HCT116 (cell line): Measurements from ENCODE around the gene RBM20. TPM values are rescaled to one million over a fixed set of nuclear protein-coding genes. Genes with fewer than 3 reads are reported as not detected.

Source experiments
- ATAC-seq: fragments of 200-7000 bp; cut with Tn5 transposase; 2 replicates; pipeline ENCODE4 v1.9.1; 2020; ENCODE audit warnings: mild to moderate bottlenecking, moderate library complexity
- BruUV-seq: library from RNA; stranded (reverse); fragments of 400-500 nt; replicated peaks from 2 replicates; lab custom pipeline; 2021; lab: Mats Ljungman, UMichigan
- CTCF ChIA-PET: fragments of 300-600 bp; sonication (Branson Sonifier 250); formaldehyde crosslinking; loops from one replicate; lab custom pipeline; 2021; ENCODE audit warnings: antibody characterized with exemption; lab: Charles Lee
- POLR2A ChIA-PET: fragments of 300-600, 350-600 bp; sonication (Branson Sonifier 250); formaldehyde crosslinking; loops from one replicate; lab custom pipeline; 2021; ENCODE audit warnings: antibody characterized with exemption; lab: Charles Lee
- RAD21 ChIA-PET, 2 experiments: fragments of 300-600 bp; sonication (Branson Sonifier 250); formaldehyde crosslinking; loops; one replicate each; lab custom pipeline; 2023; ENCODE audit warnings: low total read pairs in 2 of 2; ENCODE audit not compliant: uncharacterized antibody in 2 of 2, unreplicated experiment in 2 of 2, low non-redundant PET in 1 of 2; lab: Charles Lee
- DNase-seq: peaks from one replicate; pipeline ENCODE4 v3.0.0-alpha.2; 2010; ENCODE audit warnings: low read depth, low spot score
- H2AFZ ChIP-seq: fragments of 200-600 bp; shearing (Covaris generic), sonication (generic); 2 replicates; pipeline ENCODE4 v1.6.1; 2017; ENCODE audit warnings: low read depth, mixed run types, mixed read lengths, antibody characterized with exemption, low read length; ENCODE audit not compliant: poor library complexity, severe bottlenecking
- H3K27ac ChIP-seq: 2 replicates; pipeline ENCODE4 v1.5.1; 2012; ENCODE audit warnings: low read depth, low read length
- H3K27me3 ChIP-seq: fragments of 200-600 bp; sonication (generic); 2 replicates; pipeline ENCODE4 v1.6.1; 2016; ENCODE audit warnings: mixed run types, low read length, mixed read lengths; ENCODE audit not compliant: insufficient read depth
- H3K36me3 ChIP-seq, 2 experiments: fragments of 200-500 bp in 1 of 2; fragments of 200-600 bp in 1 of 2; sonication (Bioruptor generic) in 1 of 2; sonication (generic) in 1 of 2; 2 replicates each; pipeline versions ENCODE4 v1.5.1 to v1.6.1; 2014 to 2016; ENCODE audit warnings: low read length in 2 of 2, inconsistent platforms in 1 of 2, mixed read lengths in 1 of 2, mixed run types in 1 of 2; ENCODE audit not compliant: insufficient read depth in 2 of 2, control insufficient read depth in 1 of 2
- H3K4me1 ChIP-seq, 2 experiments: fragments of 200-600 bp in 1 of 2; sonication (generic) in 1 of 2; 2 replicates each; pipeline versions ENCODE4 v1.5.1 to v1.6.1; 2012 to 2017; ENCODE audit warnings: low read length in 2 of 2, inconsistent platforms in 1 of 2, mild to moderate bottlenecking in 1 of 2, mixed read lengths in 1 of 2, mixed run types in 1 of 2, moderate library complexity in 1 of 2; ENCODE audit not compliant: insufficient read depth in 2 of 2, control insufficient read depth in 1 of 2
- H3K4me2 ChIP-seq: fragments of 200-600 bp; sonication (generic); 2 replicates; pipeline ENCODE4 v1.6.1; 2017; ENCODE audit warnings: mixed run types, low read length, mixed read lengths
- H3K4me3 ChIP-seq, 2 experiments: fragments of 200-600 bp in 1 of 2; sonication (generic) in 1 of 2; replicated peaks in 1 of 2; 2 replicates each; pipeline ENCODE4 v1.5.1; 2011 to 2016; ENCODE audit warnings: low read length in 2 of 2, control low read depth in 1 of 2, low read depth in 1 of 2, mild to moderate bottlenecking in 1 of 2, mixed read lengths in 1 of 2, mixed run types in 1 of 2
- H3K79me2 ChIP-seq: fragments of 200-600 bp; sonication (generic); 2 replicates; pipeline ENCODE4 v1.6.1; 2017; ENCODE audit warnings: mild to moderate bottlenecking, mixed run types, low read length, moderate library complexity, mixed read lengths; ENCODE audit not compliant: insufficient read depth
- H3K9ac ChIP-seq: fragments of 200-600 bp; sonication (generic); 2 replicates; pipeline ENCODE4 v1.6.1; 2016; ENCODE audit warnings: low read length, mixed read lengths
- H3K9me2 ChIP-seq: fragments of 200-600 bp; sonication (generic), shearing (Covaris generic); 2 replicates; pipeline ENCODE4 v1.6.1; 2017; ENCODE audit warnings: mixed run types, mild to moderate bottlenecking, moderate library complexity; ENCODE audit not compliant: insufficient read depth
- H3K9me3 ChIP-seq, 2 experiments: fragments of 200-500 bp in 1 of 2; fragments of 200-600 bp in 1 of 2; sonication (Bioruptor generic) in 1 of 2; sonication (generic) in 1 of 2; 2 replicates each; pipeline ENCODE4 v1.6.1; 2014 to 2017; ENCODE audit warnings: low read length in 2 of 2, mixed read lengths in 2 of 2, inconsistent platforms in 1 of 2, low read depth in 1 of 2, mild to moderate bottlenecking in 1 of 2, mixed run types in 1 of 2, moderate library complexity in 1 of 2; ENCODE audit not compliant: control insufficient read depth in 1 of 2, insufficient read depth in 1 of 2
- H4K20me1 ChIP-seq: fragments of 200-600 bp; sonication (generic), shearing (Covaris generic); 2 replicates; pipeline ENCODE4 v1.6.1; 2017; ENCODE audit warnings: mixed run types, mild to moderate bottlenecking, moderate library complexity; ENCODE audit not compliant: insufficient read depth
- ATF3 ChIP-seq: IDR thresholded peaks from 2 replicates; pipeline ENCODE4 v1.6.1; 2012
- CEBPB ChIP-seq: IDR thresholded peaks from 2 replicates; pipeline ENCODE4 v1.6.1; 2012; ENCODE audit warnings: low read depth
- CTCF ChIP-seq, 3 experiments: fragments of 200-600 bp in 1 of 3; sonication (generic) in 1 of 3; IDR thresholded peaks in 2 of 3; conservative IDR thresholded peaks in 1 of 3; 2 replicates each; pipeline ENCODE4 v1.5.1; 2012 to 2017; ENCODE audit warnings: low read depth in 2 of 3, low read length in 2 of 3, antibody characterized with exemption in 1 of 3, borderline replicate concordance in 1 of 3, control low read depth in 1 of 3, mild to moderate bottlenecking in 1 of 3, mixed read lengths in 1 of 3, mixed run types in 1 of 3, moderate library complexity in 1 of 3; ENCODE audit not compliant: insufficient read depth in 1 of 3
- EGR1 ChIP-seq: IDR thresholded peaks from 2 replicates; pipeline ENCODE4 v1.6.1; 2012; ENCODE audit warnings: low read depth
- ELF1 ChIP-seq: IDR thresholded peaks from 2 replicates; pipeline ENCODE4 v1.6.1; 2012; ENCODE audit warnings: low read depth, borderline replicate concordance
- EZH2 ChIP-seq: fragments of 200-600 bp; sonication (generic); IDR thresholded peaks from 2 replicates; pipeline ENCODE4 v1.6.1; 2017; ENCODE audit warnings: antibody characterized with exemption, mixed run types
- EZH2phosphoT487 ChIP-seq: fragments of 200-600 bp; IDR thresholded peaks from 2 replicates; pipeline ENCODE4 v1.6.1; 2018; ENCODE audit warnings: antibody characterized with exemption, borderline replicate concordance
- FOSL1 ChIP-seq: IDR thresholded peaks from 2 replicates; pipeline ENCODE4 v1.6.1; 2012; ENCODE audit warnings: low read depth
- JUND ChIP-seq: IDR thresholded peaks from 2 replicates; pipeline ENCODE4 v1.6.1; 2012
- POLR2A ChIP-seq: IDR thresholded peaks from 2 replicates; pipeline ENCODE4 v1.7.0; 2011; ENCODE audit warnings: borderline replicate concordance; ENCODE audit not compliant: insufficient read depth, insufficient read length; ENCODE audit errors: extremely low read depth
- POLR2AphosphoS5 ChIP-seq: IDR thresholded peaks from 2 replicates; pipeline ENCODE4 v1.6.1; 2011; ENCODE audit warnings: mild to moderate bottlenecking, low read depth, low read length, moderate library complexity
- SIN3A ChIP-seq: IDR thresholded peaks from 2 replicates; pipeline ENCODE4 v1.6.1; 2012; ENCODE audit warnings: low read depth
- SP1 ChIP-seq: IDR thresholded peaks from 2 replicates; pipeline ENCODE4 v1.6.1; 2012; ENCODE audit warnings: low read depth
- SRF ChIP-seq: IDR thresholded peaks from 2 replicates; pipeline ENCODE4 v1.6.1; 2012; ENCODE audit warnings: low read depth
- TCF7L2 ChIP-seq: IDR thresholded peaks from 2 replicates; pipeline ENCODE4 v1.7.0; 2011; ENCODE audit warnings: borderline replicate concordance, inconsistent platforms; ENCODE audit not compliant: insufficient read depth, insufficient read length; ENCODE audit errors: extremely low read depth
- ZFX ChIP-seq: fragments of 450-650 bp; IDR thresholded peaks from 2 replicates; pipeline ENCODE4 v1.6.1; 2017
- ZNF274 ChIP-seq: fragments of 200-500 bp; sonication (Bioruptor generic); IDR thresholded peaks from 2 replicates; pipeline ENCODE4 v1.6.1; 2014; ENCODE audit warnings: mild to moderate bottlenecking, low read depth, low read length, inconsistent platforms
- intact Hi-C: fragments of 100-400 bp; cut with micrococcal nuclease; formaldehyde crosslinking; loops from 2 replicates; pipeline ENCODE4 v1.10.0; 2022
- total RNA-seq: library from RNA; stranded (reverse); gene quantifications from one replicate; pipeline ENCODE4 v1.2.1, GENCODE V29; 2021; ENCODE audit not compliant: unreplicated experiment
- TF ChIP-seq, protein P1 (sequence below): IDR thresholded peaks from 2 replicates; pipeline ENCODE4 v1.6.1; 2011; ENCODE audit warnings: mild to moderate bottlenecking, low read length, moderate library complexity; ENCODE audit not compliant: insufficient replicate concordance; ENCODE audit errors: extremely low read depth
- TF ChIP-seq, protein P2 (sequence below): IDR thresholded peaks from 2 replicates; pipeline ENCODE4 v1.6.1; 2012; ENCODE audit warnings: low read depth

The RBM20 gene
- total RNA-seq, 1 experiment from 2014 or later = 2.0 TPM

DNA sequence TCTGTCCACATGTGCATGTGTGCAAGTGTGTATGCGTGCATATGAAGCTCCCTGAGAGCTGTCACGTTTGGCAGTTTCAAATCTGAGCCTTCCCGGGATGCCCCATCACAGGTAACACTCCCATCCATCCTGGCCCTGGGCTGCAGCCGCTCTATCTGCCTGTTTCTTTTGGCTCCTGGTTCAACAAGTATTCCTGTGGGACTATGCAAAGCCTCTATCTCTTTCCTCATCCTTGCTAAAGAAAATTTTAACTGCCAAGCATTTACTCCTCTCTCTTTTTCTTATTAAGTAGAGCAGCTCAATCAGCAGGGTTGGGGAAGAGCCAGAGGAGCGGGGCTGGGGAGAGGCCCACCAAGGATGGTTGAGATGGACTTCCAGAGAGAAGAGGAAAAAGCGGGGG is 203.2 kb downstream of the RBM20 start:
- DNase-seq (no peak), ATAC-seq (no peak)
- Histone ChIP-seq H3K27ac (no peak overlapping the region), H3K9ac (no peak overlapping the region), H3K4me2 (no peak overlapping the region), H3K4me3 (no peak overlapping the region), H2AFZ (no peak overlapping the region), H4K20me1 (no peaks in the 10 kb centered on the region), H3K27me3 (no peaks in the 10 kb centered on the region), H3K4me1 (peaks cover 5 to 7% of the 10 kb centered on the region in 2 experiments), H3K36me3 (no peaks in the 10 kb centered on the region), H3K9me2 (no peaks in the 10 kb centered on the region), H3K79me2 (no peaks in the 10 kb centered on the region), H3K9me3 (no peaks in the 10 kb centered on the region)
- RAD21 ChIA-PET = no interaction called here
- CTCF ChIA-PET = no interaction called here
- intact Hi-C loops = no loop called here
- BruUV-seq = no TSS peak
- POLR2A ChIA-PET = no interaction called here
- no peak for TF ChIP-seq EGR1
- no peak for TF ChIP-seq SIN3A
- TF ChIP-seq EZH2phosphoT487 = no peak
- TF ChIP-seq CEBPB = no peak
- TF ChIP-seq CTCF (IDR thresholded peaks at IDR 0.05 in 2 of 3, conservative IDR thresholded peaks at IDR 0.05 in 1 of 3; ENCODE audit: borderline replicate concordance in 1 of 3, insufficient read depth in 1 of 3, low read depth in 2 of 3, low read length in 2 of 3) = no peak
- no peak for TF ChIP-seq ZNF274
- TF ChIP-seq ZFX = no peak
- TF ChIP-seq, protein P1, sequence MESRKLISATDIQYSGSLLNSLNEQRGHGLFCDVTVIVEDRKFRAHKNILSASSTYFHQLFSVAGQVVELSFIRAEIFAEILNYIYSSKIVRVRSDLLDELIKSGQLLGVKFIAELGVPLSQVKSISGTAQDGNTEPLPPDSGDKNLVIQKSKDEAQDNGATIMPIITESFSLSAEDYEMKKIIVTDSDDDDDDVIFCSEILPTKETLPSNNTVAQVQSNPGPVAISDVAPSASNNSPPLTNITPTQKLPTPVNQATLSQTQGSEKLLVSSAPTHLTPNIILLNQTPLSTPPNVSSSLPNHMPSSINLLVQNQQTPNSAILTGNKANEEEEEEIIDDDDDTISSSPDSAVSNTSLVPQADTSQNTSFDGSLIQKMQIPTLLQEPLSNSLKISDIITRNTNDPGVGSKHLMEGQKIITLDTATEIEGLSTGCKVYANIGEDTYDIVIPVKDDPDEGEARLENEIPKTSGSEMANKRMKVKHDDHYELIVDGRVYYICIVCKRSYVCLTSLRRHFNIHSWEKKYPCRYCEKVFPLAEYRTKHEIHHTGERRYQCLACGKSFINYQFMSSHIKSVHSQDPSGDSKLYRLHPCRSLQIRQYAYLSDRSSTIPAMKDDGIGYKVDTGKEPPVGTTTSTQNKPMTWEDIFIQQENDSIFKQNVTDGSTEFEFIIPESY = no peak
- TF ChIP-seq ELF1 = no peak
- TF ChIP-seq SRF = no peak
- TF ChIP-seq EZH2 = no peak
- TF ChIP-seq, protein P2, sequence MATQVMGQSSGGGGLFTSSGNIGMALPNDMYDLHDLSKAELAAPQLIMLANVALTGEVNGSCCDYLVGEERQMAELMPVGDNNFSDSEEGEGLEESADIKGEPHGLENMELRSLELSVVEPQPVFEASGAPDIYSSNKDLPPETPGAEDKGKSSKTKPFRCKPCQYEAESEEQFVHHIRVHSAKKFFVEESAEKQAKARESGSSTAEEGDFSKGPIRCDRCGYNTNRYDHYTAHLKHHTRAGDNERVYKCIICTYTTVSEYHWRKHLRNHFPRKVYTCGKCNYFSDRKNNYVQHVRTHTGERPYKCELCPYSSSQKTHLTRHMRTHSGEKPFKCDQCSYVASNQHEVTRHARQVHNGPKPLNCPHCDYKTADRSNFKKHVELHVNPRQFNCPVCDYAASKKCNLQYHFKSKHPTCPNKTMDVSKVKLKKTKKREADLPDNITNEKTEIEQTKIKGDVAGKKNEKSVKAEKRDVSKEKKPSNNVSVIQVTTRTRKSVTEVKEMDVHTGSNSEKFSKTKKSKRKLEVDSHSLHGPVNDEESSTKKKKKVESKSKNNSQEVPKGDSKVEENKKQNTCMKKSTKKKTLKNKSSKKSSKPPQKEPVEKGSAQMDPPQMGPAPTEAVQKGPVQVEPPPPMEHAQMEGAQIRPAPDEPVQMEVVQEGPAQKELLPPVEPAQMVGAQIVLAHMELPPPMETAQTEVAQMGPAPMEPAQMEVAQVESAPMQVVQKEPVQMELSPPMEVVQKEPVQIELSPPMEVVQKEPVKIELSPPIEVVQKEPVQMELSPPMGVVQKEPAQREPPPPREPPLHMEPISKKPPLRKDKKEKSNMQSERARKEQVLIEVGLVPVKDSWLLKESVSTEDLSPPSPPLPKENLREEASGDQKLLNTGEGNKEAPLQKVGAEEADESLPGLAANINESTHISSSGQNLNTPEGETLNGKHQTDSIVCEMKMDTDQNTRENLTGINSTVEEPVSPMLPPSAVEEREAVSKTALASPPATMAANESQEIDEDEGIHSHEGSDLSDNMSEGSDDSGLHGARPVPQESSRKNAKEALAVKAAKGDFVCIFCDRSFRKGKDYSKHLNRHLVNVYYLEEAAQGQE = no peak
- TF ChIP-seq SP1 = no peak
- TF ChIP-seq ATF3 = no peak
- no peak for TF ChIP-seq POLR2A
- no peak for TF ChIP-seq JUND
- TF ChIP-seq POLR2AphosphoS5 = no peak
- TF ChIP-seq FOSL1 = no peak
- no peak for TF ChIP-seq TCF7L2
